ENCODE data around the gene PORCN.
"Not testable (repeated sequence)": the region's sequence is repeated elsewhere in the genome, so short reads cannot be mapped to it uniquely, and the experiment has no call there.

Gene PORCN

DNA sequence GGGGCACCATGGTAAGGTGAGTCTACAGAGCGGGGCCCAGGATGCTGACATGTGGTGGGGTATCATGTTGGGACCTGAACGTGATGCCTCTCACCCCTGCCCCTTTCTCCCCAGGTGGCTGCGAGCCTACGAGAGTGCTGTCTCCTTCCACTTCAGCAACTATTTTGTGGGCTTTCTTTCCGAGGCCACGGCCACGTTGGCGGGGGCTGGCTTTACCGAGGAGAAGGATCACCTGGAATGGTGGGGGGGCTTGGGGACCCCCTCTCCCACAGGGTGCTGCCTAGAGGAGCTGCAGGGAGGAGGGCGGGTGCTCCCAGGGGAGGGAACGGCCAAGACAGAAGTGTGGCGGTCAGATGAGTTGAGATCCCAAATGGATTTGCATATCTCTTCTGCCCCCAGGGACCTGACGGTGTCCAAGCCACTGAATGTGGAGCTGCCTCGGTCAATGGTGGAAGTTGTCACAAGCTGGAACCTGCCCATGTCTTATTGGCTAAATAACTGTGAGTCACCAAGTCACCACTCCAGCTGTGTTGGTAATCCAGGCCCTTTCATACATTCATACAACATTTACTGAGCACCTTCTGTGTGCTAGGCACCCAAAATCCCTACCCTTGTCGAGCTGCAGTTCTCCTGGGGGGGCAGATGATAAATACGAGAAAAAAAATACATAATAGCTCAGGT, 5.5 kb downstream of the PORCN start:
- DNase-seq, result no peak

DNA sequence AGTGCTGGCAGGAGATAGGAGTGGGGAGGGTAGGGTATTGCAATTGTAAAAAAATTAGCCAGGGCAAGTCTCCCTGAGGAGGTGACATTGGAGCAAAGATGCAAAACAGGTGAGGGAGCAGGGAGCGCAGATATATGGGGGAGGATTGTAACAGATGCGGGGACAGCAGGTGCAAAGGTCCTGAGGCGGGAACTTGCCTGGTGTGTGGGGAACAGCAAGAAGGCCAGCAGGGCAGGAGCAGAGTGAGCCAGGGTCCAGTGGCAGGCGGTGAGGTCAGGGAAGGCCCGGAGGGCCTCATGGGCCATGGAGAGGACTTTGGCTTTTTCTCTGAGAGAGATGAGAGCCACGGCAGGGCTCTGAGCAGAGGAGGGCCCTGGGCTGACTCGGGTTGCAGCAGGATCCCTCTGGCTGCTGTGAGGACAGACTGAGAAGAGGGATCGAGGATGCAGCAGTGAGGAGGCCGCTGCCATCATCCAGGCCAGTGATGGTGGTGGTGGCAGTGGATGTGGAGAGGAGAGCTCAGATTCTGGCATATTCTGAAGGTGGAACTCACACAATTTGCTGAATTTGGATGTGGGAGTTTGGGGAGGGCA, 6.2 kb downstream of the PORCN start:
- no peak for DNase-seq

- DNase-seq, result no peak
Observed at GRCh38 chrX:48515842-48516241, 7.0 kb downstream of the PORCN start.

DNA sequence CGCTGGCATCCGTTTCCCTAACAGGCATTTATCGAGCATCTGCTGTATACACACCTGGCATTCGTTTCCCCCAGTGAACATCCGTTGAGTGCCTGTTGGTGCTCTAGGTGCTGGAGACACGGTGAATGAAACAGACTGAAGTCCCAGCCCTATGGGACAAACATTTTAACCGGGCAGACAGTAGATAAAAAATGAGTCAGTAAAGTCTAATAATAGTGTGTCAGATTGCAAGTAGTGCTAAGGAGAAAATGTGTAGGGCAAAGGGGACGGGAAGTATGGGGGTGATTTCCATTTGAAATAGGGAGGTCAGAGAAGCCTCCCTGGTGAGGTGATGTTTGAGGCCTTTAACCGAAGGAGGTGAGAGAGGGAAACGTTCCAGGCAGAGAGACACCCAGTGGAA, 7.5 kb downstream of the PORCN start:
- no peak for DNase-seq

GRCh38 chrX:48516987-48517386, 8.2 kb downstream of the PORCN start:
- no peak for DNase-seq

DNA sequence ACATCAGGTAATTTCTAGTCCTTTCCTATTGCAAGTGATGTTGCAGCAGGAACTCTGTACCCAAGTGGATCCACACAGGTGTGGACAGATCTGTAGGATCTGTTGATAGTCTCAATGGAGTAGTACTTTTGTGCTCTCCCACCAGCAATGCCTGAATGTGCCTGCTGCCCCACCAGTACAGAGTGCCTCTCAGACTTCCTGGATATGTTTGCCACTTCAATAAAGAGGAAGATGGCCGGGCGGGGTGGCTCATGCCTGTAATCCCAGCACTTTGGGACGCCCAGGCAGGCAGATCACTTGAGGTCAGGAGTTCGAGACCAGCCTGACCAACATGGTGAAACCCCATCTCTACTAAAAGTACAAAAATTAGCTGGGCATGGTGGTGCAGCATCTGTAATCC, 10.7 kb downstream of the PORCN start:
- not testable (repeated sequence) for DNase-seq

- DNase-seq, result no peak
Observed at GRCh38 chrX:48520455-48520854, 11.7 kb downstream of the PORCN start.

GRCh38 chrX:48520976-48521352, 12.2 kb downstream of the PORCN start:
- DNase-seq, result no peak

GRCh38 chrX:48521353-48522243, 12.8 kb downstream of the PORCN start, which contains the start of gene EBP:
TSS of gene EBP (plus strand) at chrX:48521808. CDS start at chrX:48523772, 1,964 bp downstream.
- DNase-seq, result peak; percentile 73

- DNase-seq, result no peak
Observed at GRCh38 chrX:48522291-48522690, 13.5 kb downstream of the PORCN start.

DNA sequence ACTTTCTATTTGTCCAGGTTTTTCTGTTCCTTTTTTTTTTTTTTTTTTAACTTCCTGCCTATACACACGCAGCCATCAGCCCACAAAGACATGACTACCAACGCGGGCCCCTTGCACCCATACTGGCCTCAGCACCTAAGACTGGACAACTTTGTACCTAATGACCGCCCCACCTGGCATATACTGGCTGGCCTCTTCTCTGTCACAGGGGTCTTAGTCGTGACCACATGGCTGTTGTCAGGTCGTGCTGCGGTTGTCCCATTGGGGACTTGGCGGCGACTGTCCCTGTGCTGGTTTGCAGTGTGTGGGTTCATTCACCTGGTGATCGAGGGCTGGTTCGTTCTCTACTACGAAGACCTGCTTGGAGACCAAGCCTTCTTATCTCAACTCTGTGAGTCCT, 14.9 kb downstream of the PORCN start:
- no peak for DNase-seq

GRCh38 chrX:48525853-48526252, 17.1 kb downstream of the PORCN start:
- DNase-seq, result not testable (repeated sequence)

DNA sequence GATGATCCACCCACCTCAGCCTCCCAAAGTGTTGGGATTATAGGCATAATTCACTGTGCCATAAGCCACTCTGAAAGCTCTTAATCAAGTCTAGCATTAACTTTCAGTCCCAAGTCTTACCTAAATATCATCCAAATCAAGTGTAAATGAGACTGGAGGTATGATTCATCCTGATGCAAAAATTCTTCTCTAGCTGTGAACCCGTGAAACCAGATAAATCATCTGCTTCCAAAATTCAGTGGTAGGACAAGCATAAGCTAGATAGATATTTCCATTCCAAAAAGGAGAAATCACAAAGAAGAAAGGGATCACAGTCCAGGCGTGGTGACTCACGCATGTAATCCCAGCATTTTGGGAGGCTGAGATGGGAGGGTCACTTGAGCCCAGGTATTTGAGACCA, 21.9 kb downstream of the PORCN start:
- no peak for DNase-seq

- DNase-seq, result no peak
Observed at GRCh38 chrX:48531358-48531959, 22.7 kb downstream of the PORCN start.

DNA sequence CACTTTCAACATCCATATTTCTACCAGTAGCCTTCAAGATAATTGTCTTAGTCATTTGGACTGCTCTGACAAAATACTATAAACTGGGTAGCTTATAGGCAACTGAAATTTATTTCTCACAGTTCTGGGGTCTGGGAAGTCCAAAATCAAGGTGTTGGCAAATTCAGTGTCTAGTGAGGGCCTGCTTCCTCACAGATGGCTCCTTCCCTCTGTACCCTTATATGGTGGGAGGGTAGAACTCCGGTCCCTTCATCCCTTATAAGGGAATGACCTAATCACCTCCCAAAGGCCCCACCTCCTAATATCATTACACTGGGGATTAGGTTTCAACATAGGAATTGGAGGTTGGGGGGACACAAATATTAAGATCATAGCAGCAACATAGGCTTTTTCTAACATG, 23.4 kb downstream of the PORCN start:
- no peak for DNase-seq

DNA sequence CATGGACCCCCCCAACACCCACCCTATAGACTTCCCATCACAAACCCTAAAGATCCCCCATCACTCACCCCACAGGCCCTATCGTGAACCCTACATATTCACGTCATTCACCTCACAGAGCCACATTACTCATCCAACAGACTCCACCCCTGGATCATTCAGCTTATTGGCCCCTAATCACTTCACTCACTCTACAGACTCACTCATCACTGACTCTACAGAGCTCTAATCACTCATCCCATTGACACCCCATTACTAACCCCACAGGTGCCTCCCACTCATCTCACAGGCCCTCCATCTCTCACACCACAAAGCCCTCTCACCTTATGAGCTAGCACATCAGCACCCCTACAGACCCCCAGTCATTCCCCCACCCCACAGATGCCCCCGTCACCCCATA, 24.4 kb downstream of the PORCN start:
- DNase-seq, result no peak

- DNase-seq, result no peak
Observed at GRCh38 chrX:48538641-48539344, 30.0 kb downstream of the PORCN start.

DNA sequence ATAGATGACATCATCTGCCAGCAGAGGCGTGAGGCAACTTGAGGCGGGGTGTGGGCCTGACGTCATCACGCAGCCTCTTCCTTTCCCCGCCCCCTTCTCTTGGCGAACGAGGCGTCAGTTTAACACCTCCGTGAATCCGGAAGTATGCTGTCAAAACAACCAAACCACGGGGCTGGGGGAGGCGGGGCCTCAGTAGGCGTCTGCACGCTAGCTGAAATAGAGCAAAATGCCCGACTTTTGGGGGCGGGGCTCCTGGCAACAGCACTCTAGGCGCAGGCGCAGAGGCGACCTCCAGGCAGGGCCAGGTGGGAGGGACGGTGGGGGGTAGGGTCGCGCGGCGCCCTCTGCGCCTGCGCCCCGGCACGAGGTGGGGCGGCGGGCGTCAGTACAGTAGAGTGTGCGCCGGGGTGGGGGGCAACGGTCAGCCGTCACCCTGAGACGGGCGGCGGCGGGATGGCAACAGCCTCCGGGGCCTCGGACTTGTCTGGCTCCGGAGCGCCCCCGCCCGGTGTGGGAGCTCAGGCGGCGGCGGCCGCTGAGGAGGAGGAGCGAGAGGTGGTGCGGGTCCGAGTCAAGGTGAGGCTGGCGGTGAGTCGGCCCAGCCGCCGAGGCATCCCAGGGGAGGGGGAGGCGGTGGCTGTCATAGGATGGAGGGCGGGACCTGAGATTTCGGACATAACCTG, 30.7 kb downstream of the PORCN start, which contains the start of gene TBC1D25:
Gene TBC1D25, plus strand, starts transcription at position 370 of the 683 bp plus-strand sequence. Its CDS starts 84 bp downstream, at position 454.
- DNase-seq, result peak; percentile 80

DNA sequence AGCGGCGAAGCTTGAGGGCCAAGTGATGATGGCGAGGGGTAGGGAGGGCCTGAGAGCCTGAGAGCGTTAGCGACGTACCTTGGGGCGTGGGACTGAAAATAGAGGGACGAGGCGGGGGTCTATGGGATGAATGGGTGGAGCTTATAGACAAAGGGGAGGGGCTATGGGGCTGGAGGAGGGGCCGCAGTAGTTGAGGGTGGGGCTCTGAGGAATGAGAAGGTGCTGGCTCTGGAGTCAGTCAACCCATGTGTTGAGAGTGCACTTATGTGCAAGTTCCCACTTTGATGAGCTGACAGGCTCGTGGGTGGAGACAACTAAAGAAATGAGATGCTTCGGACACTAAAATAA, 31.2 kb downstream of the PORCN start:
- no peak for DNase-seq

DNA sequence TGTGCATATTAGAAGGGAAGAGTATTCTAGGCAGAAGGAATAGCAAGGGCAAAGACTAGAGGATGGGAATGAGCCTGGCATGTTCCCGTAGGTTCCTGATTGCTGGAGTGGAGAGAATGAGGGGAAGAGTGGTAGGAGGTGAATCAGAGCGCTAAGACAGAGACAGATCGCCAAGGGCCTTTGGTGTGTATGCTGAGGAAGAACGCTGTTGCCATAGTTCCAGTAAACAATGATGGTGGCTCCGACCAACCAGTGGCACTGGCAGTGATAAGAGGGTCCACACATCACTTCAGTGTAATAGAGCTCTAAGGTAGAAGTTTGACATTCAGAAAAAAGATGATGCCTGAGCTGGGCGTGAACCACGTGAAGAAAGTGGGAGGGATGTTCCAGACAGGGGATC, 31.7 kb downstream of the PORCN start:
- no peak for DNase-seq

DNA sequence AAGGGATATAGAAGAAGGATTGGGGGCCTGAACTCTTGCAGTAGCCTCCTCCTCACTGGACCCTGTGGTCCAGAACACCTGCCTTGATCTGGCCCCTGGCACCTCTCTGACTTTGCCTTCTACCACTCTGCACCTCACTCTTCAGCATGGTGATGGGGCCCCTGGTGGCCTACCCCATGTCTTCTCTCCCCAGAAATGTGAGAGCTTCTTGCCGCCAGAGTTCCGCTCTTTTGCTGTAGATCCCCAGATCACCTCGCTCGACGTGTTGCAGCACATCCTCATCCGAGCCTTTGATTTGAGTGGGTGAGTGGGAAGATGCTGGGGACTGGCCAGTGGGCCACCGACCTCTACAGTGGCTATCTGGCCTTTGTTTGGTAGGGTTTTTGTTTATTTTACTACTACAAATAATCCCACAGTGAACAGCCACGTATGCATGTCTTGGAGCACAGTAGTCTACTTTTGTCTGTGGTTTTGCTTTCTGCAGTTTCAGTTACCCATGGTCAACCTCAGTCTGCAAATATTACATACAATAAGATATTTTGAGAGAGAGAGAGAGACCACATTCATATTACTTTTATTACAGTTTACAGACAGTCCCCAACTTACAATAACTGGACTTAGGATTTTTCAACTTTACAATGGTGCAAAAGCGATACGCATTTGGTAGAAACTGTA, 32.5 kb downstream of the PORCN start:
- no peak for DNase-seq

DNA sequence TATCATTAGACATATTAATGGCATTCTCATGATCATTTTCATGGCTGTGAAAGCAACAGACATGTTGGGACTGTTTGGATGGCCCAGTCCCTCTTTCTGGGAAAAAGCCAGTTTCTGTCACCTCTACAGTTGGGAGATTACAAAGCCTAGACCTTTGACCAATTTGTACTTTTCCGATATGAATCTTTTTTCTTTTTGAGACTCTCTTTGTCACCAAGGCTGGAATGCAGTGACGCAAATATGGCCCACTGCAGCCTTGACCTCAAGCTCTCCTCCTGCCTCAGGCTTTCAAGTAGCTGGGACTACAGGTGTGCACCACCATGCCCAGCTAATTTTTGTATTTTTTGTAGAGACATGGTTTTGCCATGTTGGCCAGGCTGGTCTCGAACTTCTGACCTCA, 40.1 kb downstream of the PORCN start:
- DNase-seq, result no peak
